ENCODE results near the gene KEL. TPM values are rescaled to one million over a fixed set of nuclear protein-coding genes. Genes with fewer than 3 reads are reported as not detected.

Gene KEL
- total and polyA plus RNA-seq, 2 of the 4 experiments (the other 2 are of a cell fraction) = 0.03 TPM; not detected in 1

GRCh38 chr7:142899661-142900060, 62.5 kb downstream of the KEL start:
- H3K4me1 ChIP-seq (ENCODE audit: control insufficient read depth, insufficient read depth, low read length) = no peaks in the 10 kb centered on the region
- no peaks in the 10 kb centered on the region for H3K36me3 ChIP-seq (ENCODE audit: control insufficient read depth, insufficient read depth, low read length)
- POLR2A ChIA-PET (ENCODE audit: unreplicated experiment) = no interaction called here
- H3K14ac ChIP-seq (replicated peaks; ENCODE audit: low read depth, low read length) = no peak overlapping the region
- in situ Hi-C loops (cut with MboI; ENCODE audit: low sequenced_read_pairs) (no loop called here), dilution Hi-C loops (cut with HindIII; ENCODE audit: low sequenced_read_pairs, unreplicated experiment) (no loop called here), intact Hi-C loops (cut with micrococcal nuclease) (no loop called here)
- WGBS, 2 experiments (ENCODE audit: extremely low coverage in 2 of 2, insufficient read length in 1 of 2) = no CpG with 5 or more reads among the region's 3 CpGs
- H2AK9ac ChIP-seq (replicated peaks; ENCODE audit: low read depth, low read length, poor library complexity) = no peak overlapping the region
- no peak overlapping the region for H3K4me2 ChIP-seq (ENCODE audit: low read depth, low read length)
- no peak overlapping the region for H4K91ac ChIP-seq (ENCODE audit: insufficient read depth, low read depth, low read length)
- no peak overlapping the region for H4K8ac ChIP-seq (ENCODE audit: low read depth in 2 of 2, low read length in 2 of 2)
- no peak overlapping the region for H3K4me3 ChIP-seq (ENCODE audit: insufficient read depth, low read depth, low read length)
- H3K56ac ChIP-seq (ENCODE audit: extremely low read depth, insufficient read depth, low read length) = no peak overlapping the region
- H3K27me3 ChIP-seq (ENCODE audit: control insufficient read depth, insufficient read depth, low read length) = no peaks in the 10 kb centered on the region
- H3K27ac ChIP-seq (ENCODE audit: insufficient read depth, low read length) = no peak overlapping the region
- BruUV-seq (replicated peaks) = no TSS peak
- no peaks in the 10 kb centered on the region for H3K79me1 ChIP-seq (ENCODE audit: low read depth in 1 of 2, low read length in 2 of 2)
- CTCF ChIA-PET = no interaction called here
- no peak overlapping the region for H3K23ac ChIP-seq (ENCODE audit: low read depth, low read length)
- no peak for DNase-seq
- H4K20me1 ChIP-seq (ENCODE audit: insufficient read depth, low read length) = no peaks in the 10 kb centered on the region
- H2BK120ac ChIP-seq (ENCODE audit: low read depth, low read length) = no peak overlapping the region
- no peak overlapping the region for H3K9ac ChIP-seq (ENCODE audit: low read depth, low read length)
- no peak for ATAC-seq (ENCODE audit: low read depth)
- no peak overlapping the region for H2AK5ac ChIP-seq (ENCODE audit: low read depth, low read length)
- no peak overlapping the region for H2AFZ ChIP-seq (replicated peaks; ENCODE audit: low read length, poor library complexity)
- H3K9me1 ChIP-seq (ENCODE audit: insufficient read depth, low read length) = no peaks in the 10 kb centered on the region
- H3K18ac ChIP-seq (ENCODE audit: low read depth, low read length) = no peak overlapping the region
- H4K5ac ChIP-seq (ENCODE audit: low read depth, low read length) = no peak overlapping the region
- H2BK15ac ChIP-seq (ENCODE audit: low read depth, low read length) = no peak overlapping the region
- H2BK20ac ChIP-seq (ENCODE audit: low read depth, low read length) = no peak overlapping the region
- no peaks in the 10 kb centered on the region for H3K9me3 ChIP-seq (ENCODE audit: control insufficient read depth, insufficient read depth, low read length)
- TF ChIP-seq FOS (IDR thresholded peaks at IDR 0.05; ENCODE audit: low read depth, low read length) (no peak), RFX5 (IDR thresholded peaks at IDR 0.05; ENCODE audit: low read depth, low read length) (no peak), CHD1 (IDR thresholded peaks at IDR 0.05; ENCODE audit: low read depth, low read length) (no peak), NFE2L2 (IDR thresholded peaks at IDR 0.05; ENCODE audit: low read depth, low read length) (no peak), BHLHE40 (IDR thresholded peaks at IDR 0.05; ENCODE audit: low read depth, low read length) (no peak), RCOR1 (IDR thresholded peaks at IDR 0.05; ENCODE audit: insufficient replicate concordance, low read length) (no peak), SMC3 (IDR thresholded peaks at IDR 0.05; ENCODE audit: low read depth, low read length) (no peak), RAD21 (IDR thresholded peaks at IDR 0.05; ENCODE audit: low read length) (no peak), ELK1 (IDR thresholded peaks at IDR 0.05; ENCODE audit: borderline replicate concordance, low read depth, low read length) (no peak), MAZ (IDR thresholded peaks at IDR 0.05; ENCODE audit: borderline replicate concordance, low read depth, low read length) (no peak), POLR2A (IDR thresholded peaks at IDR 0.05; ENCODE audit: low read depth, low read length) (no peak)
- TF ChIP-seq, protein P1, sequence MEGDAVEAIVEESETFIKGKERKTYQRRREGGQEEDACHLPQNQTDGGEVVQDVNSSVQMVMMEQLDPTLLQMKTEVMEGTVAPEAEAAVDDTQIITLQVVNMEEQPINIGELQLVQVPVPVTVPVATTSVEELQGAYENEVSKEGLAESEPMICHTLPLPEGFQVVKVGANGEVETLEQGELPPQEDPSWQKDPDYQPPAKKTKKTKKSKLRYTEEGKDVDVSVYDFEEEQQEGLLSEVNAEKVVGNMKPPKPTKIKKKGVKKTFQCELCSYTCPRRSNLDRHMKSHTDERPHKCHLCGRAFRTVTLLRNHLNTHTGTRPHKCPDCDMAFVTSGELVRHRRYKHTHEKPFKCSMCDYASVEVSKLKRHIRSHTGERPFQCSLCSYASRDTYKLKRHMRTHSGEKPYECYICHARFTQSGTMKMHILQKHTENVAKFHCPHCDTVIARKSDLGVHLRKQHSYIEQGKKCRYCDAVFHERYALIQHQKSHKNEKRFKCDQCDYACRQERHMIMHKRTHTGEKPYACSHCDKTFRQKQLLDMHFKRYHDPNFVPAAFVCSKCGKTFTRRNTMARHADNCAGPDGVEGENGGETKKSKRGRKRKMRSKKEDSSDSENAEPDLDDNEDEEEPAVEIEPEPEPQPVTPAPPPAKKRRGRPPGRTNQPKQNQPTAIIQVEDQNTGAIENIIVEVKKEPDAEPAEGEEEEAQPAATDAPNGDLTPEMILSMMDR (conservative IDR thresholded peaks at IDR 0.05; ENCODE audit: low read depth, low read length) = no peak
- H2BK5ac ChIP-seq (ENCODE audit: low read depth, low read length, poor library complexity, severe bottlenecking) = no peak overlapping the region
- no peak overlapping the region for H3K4ac ChIP-seq (ENCODE audit: low read depth, low read length)
